Calu3 (cell line): ENCODE results near the gene TIGD6. TPM values are rescaled to one million over a fixed set of nuclear protein-coding genes. Genes with fewer than 3 reads are reported as not detected.

Experiments used
- BruUV-seq: library from RNA; stranded (reverse); fragments of 400-500 nt; replicated peaks from 2 replicates; lab custom pipeline; 2021; lab: Mats Ljungman, UMichigan
- CTCF ChIA-PET: fragments of 300-600 bp; sonication (Branson Sonifier 250); formaldehyde crosslinking; loops from one replicate; lab custom pipeline; 2022; ENCODE audit warnings: antibody characterized with exemption; lab: Charles Lee
- DNase-seq: peaks from one replicate; pipeline ENCODE4 v3.0.0; 2022
- H3K27ac Mint-ChIP-seq: one replicate; pipeline ENCODE4 v1.8.0; 2022; ENCODE audit warnings: mixed read lengths; ENCODE audit not compliant: unreplicated experiment
- H3K27me3 Mint-ChIP-seq: one replicate; pipeline ENCODE4 v1.8.0; 2022; ENCODE audit warnings: mixed read lengths; ENCODE audit not compliant: unreplicated experiment
- H3K36me3 Mint-ChIP-seq: one replicate; pipeline ENCODE4 v1.8.0; 2022; ENCODE audit warnings: mild to moderate bottlenecking, moderate library complexity, mixed read lengths; ENCODE audit not compliant: insufficient read depth, unreplicated experiment
- H3K4me1 Mint-ChIP-seq: one replicate; pipeline ENCODE4 v1.8.0; 2022; ENCODE audit warnings: mild to moderate bottlenecking, low read depth, mixed read lengths; ENCODE audit not compliant: unreplicated experiment
- H3K4me3 Mint-ChIP-seq: one replicate; pipeline ENCODE4 v1.8.0; 2022; ENCODE audit warnings: mild to moderate bottlenecking, low read depth, moderate library complexity, mixed read lengths; ENCODE audit not compliant: unreplicated experiment
- H3K9me3 Mint-ChIP-seq: one replicate; pipeline ENCODE4 v1.8.0; 2022; ENCODE audit warnings: low read depth, mixed read lengths; ENCODE audit not compliant: unreplicated experiment
- intact Hi-C: fragments of 100-400 bp; cut with micrococcal nuclease; formaldehyde crosslinking; loops from one replicate; pipeline ENCODE4 v1.10.0; 2022; ENCODE audit not compliant: unreplicated experiment
- total RNA-seq: library from RNA; stranded (reverse); gene quantifications from 2 replicates; pipeline ENCODE4 v1.2.3, GENCODE V29; 2022
- TF ChIP-seq, protein P1 (sequence below): fragments of 200-600 bp; IDR thresholded peaks from one replicate; pipeline ENCODE4 v1.8.0; 2022; ENCODE audit warnings: antibody characterized with exemption; ENCODE audit not compliant: unreplicated experiment

Gene TIGD6
- total RNA-seq, 1 experiment from 2014 or later, result 5.2 TPM

DNA sequence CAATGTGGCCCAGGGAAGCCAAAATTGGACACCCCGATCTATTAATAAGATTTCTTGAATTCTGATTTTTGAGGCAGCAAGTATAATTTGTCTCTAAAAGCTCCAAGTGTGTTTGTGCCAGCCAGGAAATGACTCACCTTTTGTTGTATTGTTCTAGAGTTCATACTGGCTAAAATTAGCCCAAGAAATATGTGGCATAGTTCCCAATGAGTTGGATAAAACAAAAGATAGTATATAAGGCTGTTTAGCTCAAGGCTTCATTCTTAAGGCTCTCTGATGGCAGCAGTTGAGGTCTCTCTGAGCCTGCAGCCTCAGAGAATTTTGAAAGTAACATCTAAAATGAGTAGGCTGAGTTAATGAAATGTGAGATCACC lies 21.7 kb upstream of the TIGD6 start:
- H3K27ac Mint-ChIP-seq, result peak overlapping the region; percentile 91
- peak overlapping the region; percentile 66 for H3K4me3 Mint-ChIP-seq
- TF ChIP-seq, protein P1, sequence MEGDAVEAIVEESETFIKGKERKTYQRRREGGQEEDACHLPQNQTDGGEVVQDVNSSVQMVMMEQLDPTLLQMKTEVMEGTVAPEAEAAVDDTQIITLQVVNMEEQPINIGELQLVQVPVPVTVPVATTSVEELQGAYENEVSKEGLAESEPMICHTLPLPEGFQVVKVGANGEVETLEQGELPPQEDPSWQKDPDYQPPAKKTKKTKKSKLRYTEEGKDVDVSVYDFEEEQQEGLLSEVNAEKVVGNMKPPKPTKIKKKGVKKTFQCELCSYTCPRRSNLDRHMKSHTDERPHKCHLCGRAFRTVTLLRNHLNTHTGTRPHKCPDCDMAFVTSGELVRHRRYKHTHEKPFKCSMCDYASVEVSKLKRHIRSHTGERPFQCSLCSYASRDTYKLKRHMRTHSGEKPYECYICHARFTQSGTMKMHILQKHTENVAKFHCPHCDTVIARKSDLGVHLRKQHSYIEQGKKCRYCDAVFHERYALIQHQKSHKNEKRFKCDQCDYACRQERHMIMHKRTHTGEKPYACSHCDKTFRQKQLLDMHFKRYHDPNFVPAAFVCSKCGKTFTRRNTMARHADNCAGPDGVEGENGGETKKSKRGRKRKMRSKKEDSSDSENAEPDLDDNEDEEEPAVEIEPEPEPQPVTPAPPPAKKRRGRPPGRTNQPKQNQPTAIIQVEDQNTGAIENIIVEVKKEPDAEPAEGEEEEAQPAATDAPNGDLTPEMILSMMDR, result no peak
- peaks cover 54% of the 10 kb centered on the region for H3K4me1 Mint-ChIP-seq
- DNase-seq, result peak; percentile 29
- no TSS peak for BruUV-seq
- intact Hi-C loops, result no loop called here
- H3K36me3 Mint-ChIP-seq, result peaks cover 73% of the 10 kb centered on the region
- no peaks in the 10 kb centered on the region for H3K9me3 Mint-ChIP-seq
- CTCF ChIA-PET, result interaction anchor here (0.7 to 1.8 kb wide), 6 partner anchors 11 to 227 kb away, joined by 3 to 7 read pairs (median 4); partner anchors contain the start of genes HMGXB3 and TIGD6
- no peaks in the 10 kb centered on the region for H3K27me3 Mint-ChIP-seq

DNA sequence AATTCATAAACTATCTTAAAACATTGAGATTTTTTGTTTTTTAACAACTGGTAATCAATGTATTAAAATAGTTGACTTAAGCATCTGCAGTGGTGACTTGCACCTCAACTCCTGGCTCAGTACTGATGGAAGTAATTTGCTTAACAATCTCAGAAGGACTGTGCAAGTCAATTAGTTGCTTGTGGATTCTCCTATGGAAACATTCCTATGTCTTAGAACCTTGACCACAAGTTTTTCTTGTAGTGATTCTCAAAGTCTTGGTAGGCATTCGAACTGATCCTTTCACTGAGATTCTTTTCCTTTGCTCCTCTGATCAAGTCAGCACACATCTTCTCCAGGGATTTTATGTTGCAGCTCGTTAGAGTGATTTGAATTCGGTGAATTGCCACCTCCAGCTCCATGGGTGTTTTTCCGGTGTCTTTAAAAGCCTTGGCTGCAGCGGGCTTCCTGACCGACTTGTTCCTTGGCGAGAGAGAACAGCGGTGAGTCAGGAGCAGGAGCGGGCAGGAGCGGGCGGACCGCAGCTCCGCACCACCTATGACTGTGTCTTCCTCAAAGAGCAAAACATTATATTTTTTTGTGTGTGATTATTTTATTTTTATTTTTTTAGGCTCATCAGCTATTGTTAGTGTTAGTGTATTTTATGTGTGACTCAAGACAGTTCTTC lies 21.2 kb upstream of the TIGD6 start:
- Mint-ChIP-seq H3K36me3 (peaks cover 70% of the 10 kb centered on the region), H3K9me3 (no peaks in the 10 kb centered on the region), H3K27me3 (no peaks in the 10 kb centered on the region), H3K4me3 (peak overlapping the region; percentile 66), H3K4me1 (peaks cover 58% of the 10 kb centered on the region), H3K27ac (peak overlapping the region; percentile 91)
- no TSS peak for BruUV-seq
- DNase-seq, result peak; percentile 68
- intact Hi-C loops, result loop anchor here (2.0 kb wide), 1 partner anchor 21 kb away; the partner anchor contains the start of genes HMGXB3 and TIGD6
- TF ChIP-seq, protein P1, result no peak
- CTCF ChIA-PET, result interaction anchor here (0.9 to 1.8 kb wide), 6 partner anchors 8 to 188 kb away, joined by 3 to 7 read pairs (median 4); partner anchors contain the start of genes HMGXB3 and TIGD6

DNA sequence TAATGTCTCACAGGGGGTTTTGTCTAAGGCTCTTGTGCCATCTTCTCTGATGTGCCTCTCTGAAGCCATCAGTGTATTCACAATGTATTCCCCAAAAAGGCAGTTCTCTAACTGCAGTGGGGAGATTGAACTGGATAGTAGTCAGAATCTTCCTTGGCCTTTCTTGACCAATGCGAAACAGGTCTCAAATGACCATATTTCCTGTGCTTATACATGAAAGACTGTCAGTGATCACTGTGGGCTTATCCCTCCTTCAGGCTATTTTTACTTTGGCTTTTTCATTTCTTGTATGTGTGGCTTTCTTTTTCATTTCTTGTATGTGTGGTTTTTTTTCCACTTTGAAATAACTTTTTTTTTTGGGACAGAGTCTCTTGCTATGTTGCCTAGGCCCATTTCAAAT lies 19.8 kb upstream of the TIGD6 start:
- CTCF ChIA-PET, result interaction anchor here (1.4 kb wide), 1 partner anchor 10 kb away, joined by 5 read pairs; no protein-coding TSS in a partner anchor
- peaks cover 58% of the 10 kb centered on the region for H3K4me1 Mint-ChIP-seq

DNA sequence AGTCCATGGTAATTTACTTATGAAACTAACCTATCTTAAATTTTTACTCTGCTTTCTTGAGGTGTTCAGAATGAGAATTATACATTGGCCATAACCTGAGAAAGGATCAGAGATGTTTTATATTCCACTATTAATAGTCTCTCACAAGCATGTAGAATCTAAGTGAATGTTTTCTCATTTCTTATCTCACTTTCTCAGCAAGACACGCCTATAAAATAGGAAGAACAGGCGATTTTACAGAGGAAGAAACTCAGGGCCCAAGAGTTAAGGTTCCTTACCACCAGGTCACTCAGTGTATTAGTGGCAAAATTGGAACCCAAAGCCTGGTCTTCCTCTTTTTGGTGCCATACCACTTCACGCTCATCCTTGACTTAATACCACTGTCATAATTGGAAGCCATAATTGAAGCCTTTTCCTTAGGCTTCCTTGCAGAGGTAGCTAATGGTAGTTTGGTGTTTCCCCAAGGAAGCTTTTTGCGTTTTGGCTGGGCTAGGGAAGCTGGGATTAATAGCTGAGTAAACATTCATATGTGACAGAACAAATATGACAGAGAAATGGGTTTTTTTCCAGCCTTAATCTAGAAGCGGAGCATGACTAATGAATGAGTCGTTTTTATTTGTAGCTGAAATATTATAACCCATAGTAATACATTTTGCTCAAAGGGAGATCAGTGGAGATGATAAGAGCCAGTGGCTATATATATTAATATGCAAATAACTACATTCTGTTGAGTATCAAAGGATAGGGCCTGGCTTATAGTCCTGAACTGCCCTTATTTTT lies 17.0 kb upstream of the TIGD6 start:
- intact Hi-C loops, result no loop called here
- Mint-ChIP-seq H3K9me3 (no peaks in the 10 kb centered on the region), H3K36me3 (peaks cover 57% of the 10 kb centered on the region), H3K4me1 (peaks cover 52% of the 10 kb centered on the region), H3K4me3 (no peak overlapping the region), H3K27me3 (no peaks in the 10 kb centered on the region), H3K27ac (peak overlapping the region; percentile 16)
- CTCF ChIA-PET, result interaction anchor here (0.9 to 1.0 kb wide), 2 partner anchors 27 to 28 kb away, joined by 3 read pairs; no protein-coding TSS in a partner anchor
- TF ChIP-seq, protein P1, result no peak
- no TSS peak for BruUV-seq
- no peak for DNase-seq

More for the DNA sequence above, 19.8 kb upstream of the TIGD6 start:
- no peak overlapping the region for H3K4me3 Mint-ChIP-seq
- H3K27ac Mint-ChIP-seq, result peak overlapping the region; percentile 91
- TF ChIP-seq, protein P1, result no peak
- DNase-seq, result no peak
- no peaks in the 10 kb centered on the region for H3K9me3 Mint-ChIP-seq
- no TSS peak for BruUV-seq
- intact Hi-C loops, result loop anchor here (2.0 kb wide), 1 partner anchor 19 kb away; the partner anchor contains the start of genes HMGXB3 and TIGD6
- H3K36me3 Mint-ChIP-seq, result peaks cover 67% of the 10 kb centered on the region
- no peaks in the 10 kb centered on the region for H3K27me3 Mint-ChIP-seq
